ENCODE data around the gene SERGEF. TPM values are rescaled to one million over a fixed set of nuclear protein-coding genes. Genes with fewer than 3 reads are reported as not detected.

SERGEF gene
- total RNA-seq, 2 donors from 2014 or later: 29.9 to 39.4 TPM

DNA sequence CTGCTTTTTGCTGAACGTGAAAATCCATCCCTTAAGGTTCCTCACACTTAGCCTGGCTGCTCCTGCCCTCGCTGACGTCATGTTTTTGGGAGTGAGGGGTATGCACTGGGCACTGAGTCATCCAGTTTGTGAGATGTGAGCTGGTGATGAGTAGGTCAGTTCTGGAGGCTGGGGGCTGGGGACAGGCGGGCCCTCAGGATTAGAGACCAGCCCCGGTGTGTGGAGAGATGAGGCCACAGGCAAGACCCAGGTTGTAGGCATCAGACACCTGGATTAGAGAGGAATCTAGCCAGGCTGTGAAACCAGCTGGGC, 269.1 kb downstream of the SERGEF start:
- DNase-seq (ENCODE audit: low spot score): no peak
- intact Hi-C loops (cut with DNase I): no loop called here
- no peaks in the 10 kb centered on the region for H3K9me3 ChIP-seq
- H3K4me1 ChIP-seq (replicated peaks): no peaks in the 10 kb centered on the region
- H3K4me3 ChIP-seq: no peak overlapping the region
- 86% methylated on average over 5 of the region's 5 CpGs for WGBS
- H3K27me3 ChIP-seq (replicated peaks; ENCODE audit: insufficient read depth): no peaks in the 10 kb centered on the region
- no peak overlapping the region for H3K27ac ChIP-seq
- TF ChIP-seq POLR2A (IDR thresholded peaks at IDR 0.05) (no peak), POLR2AphosphoS5 (IDR thresholded peaks at IDR 0.05) (no peak)
- TF ChIP-seq, protein P1, sequence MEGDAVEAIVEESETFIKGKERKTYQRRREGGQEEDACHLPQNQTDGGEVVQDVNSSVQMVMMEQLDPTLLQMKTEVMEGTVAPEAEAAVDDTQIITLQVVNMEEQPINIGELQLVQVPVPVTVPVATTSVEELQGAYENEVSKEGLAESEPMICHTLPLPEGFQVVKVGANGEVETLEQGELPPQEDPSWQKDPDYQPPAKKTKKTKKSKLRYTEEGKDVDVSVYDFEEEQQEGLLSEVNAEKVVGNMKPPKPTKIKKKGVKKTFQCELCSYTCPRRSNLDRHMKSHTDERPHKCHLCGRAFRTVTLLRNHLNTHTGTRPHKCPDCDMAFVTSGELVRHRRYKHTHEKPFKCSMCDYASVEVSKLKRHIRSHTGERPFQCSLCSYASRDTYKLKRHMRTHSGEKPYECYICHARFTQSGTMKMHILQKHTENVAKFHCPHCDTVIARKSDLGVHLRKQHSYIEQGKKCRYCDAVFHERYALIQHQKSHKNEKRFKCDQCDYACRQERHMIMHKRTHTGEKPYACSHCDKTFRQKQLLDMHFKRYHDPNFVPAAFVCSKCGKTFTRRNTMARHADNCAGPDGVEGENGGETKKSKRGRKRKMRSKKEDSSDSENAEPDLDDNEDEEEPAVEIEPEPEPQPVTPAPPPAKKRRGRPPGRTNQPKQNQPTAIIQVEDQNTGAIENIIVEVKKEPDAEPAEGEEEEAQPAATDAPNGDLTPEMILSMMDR (IDR thresholded peaks at IDR 0.05): no peak
- no peaks in the 10 kb centered on the region for H3K36me3 ChIP-seq

- DNase-seq (ENCODE audit: low spot score): no peak
- H3K27ac ChIP-seq: no peak overlapping the region
- no peak overlapping the region for H3K4me3 ChIP-seq
- H3K9me3 ChIP-seq: no peaks in the 10 kb centered on the region
- TF ChIP-seq, protein P1 (IDR thresholded peaks at IDR 0.05): no peak
- TF ChIP-seq POLR2A (IDR thresholded peaks at IDR 0.05): no peak
- TF ChIP-seq POLR2AphosphoS5 (IDR thresholded peaks at IDR 0.05): no peak
- no peaks in the 10 kb centered on the region for H3K27me3 ChIP-seq (replicated peaks; ENCODE audit: insufficient read depth)
- H3K36me3 ChIP-seq: no peaks in the 10 kb centered on the region
- intact Hi-C loops (cut with DNase I): no loop called here
- WGBS: 91% methylated on average over 13 of the region's 13 CpGs
- H3K4me1 ChIP-seq (replicated peaks): no peaks in the 10 kb centered on the region
These were observed 269.6 kb downstream of the SERGEF start for GRCh38 chr11:17743026-17743807.

DNA sequence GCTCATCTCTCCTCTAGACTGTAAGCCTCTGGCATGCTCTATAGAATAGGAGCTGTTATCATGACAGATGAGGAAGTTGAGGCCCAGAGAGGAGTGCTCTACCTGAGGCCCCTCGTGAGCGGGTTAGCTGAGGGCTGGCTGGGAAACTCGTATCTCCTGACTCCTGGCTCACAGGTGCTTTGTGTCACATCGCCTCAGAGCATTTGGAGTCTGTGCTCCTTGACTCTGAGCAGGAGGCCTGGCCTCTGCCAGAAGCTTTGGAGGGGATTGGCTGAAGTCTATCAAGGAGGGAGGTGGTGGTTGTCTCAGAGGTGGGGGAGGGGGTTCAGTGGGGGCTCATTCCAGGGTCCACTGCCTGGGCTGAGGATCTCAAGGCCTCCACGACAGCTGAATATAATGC, 270.8 kb downstream of the SERGEF start:
- Histone ChIP-seq H3K9me3 (no peaks in the 10 kb centered on the region), H3K27ac (no peak overlapping the region), H3K27me3 (replicated peaks; ENCODE audit: insufficient read depth) (peaks cover 11% of the 10 kb centered on the region), H3K4me3 (no peak overlapping the region), H3K4me1 (replicated peaks) (no peaks in the 10 kb centered on the region), H3K36me3 (no peaks in the 10 kb centered on the region)
- WGBS: 90% methylated on average over 5 of the region's 5 CpGs
- no peak for TF ChIP-seq POLR2A (IDR thresholded peaks at IDR 0.05)
- TF ChIP-seq POLR2AphosphoS5 (IDR thresholded peaks at IDR 0.05): no peak
- TF ChIP-seq, protein P1 (IDR thresholded peaks at IDR 0.05): no peak
- intact Hi-C loops (cut with DNase I): no loop called here
- no peak for DNase-seq (ENCODE audit: low spot score)

- 92% methylated on average over 10 of the region's 10 CpGs for whole genome bisulfite sequencing
- Histone ChIP-seq H3K27me3 (replicated peaks; ENCODE audit: insufficient read depth) (peaks cover 16% of the 10 kb centered on the region), H3K27ac (no peak overlapping the region), H3K9me3 (no peaks in the 10 kb centered on the region), H3K4me1 (replicated peaks) (no peaks in the 10 kb centered on the region), H3K36me3 (no peaks in the 10 kb centered on the region), H3K4me3 (no peak overlapping the region)
- TF ChIP-seq POLR2A (IDR thresholded peaks at IDR 0.05) (no peak), POLR2AphosphoS5 (IDR thresholded peaks at IDR 0.05) (no peak)
- TF ChIP-seq, protein P1 (IDR thresholded peaks at IDR 0.05): no peak
- intact Hi-C loops (cut with DNase I): no loop called here
- DNase-seq (ENCODE audit: low spot score): no peak
These were observed 271.4 kb downstream of the SERGEF start for GRCh38 chr11:17741487-17741886.

DNA sequence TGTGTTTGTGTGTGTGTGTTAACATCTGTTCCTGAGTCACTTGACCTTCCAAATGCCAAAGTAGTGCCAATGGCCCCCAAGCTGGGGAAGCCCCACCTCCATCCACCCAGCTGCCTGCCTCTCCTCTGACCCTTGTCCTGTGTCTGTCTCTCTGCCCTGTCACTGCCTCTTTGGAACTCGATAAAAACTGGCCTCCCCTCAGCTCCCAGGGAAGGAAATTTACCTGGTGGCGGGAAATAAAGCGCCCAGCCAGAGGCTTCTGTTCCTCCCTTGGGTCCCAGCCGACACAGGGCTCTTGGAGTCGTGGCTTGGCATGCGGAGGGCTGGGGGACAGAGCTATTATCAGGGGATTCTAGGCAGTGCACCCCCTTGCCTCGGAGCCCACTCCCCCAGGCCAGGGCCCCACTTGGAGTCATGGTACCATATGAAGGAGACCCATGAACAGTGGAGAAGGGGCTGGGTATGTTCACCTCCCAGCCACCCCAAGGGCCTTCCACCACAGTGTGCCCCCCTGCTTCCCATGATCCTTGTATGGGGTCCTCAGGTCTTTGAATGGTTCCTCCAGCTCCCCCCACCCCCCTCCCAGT, 272.1 kb downstream of the SERGEF start:
- peaks cover 21% of the 10 kb centered on the region for H3K27me3 ChIP-seq (replicated peaks; ENCODE audit: insufficient read depth)
- WGBS: 72% methylated on average over 7 of the region's 7 CpGs

More for the DNA sequence above, 272.1 kb downstream of the SERGEF start:
- TF ChIP-seq POLR2AphosphoS5 (IDR thresholded peaks at IDR 0.05) (no peak), POLR2A (IDR thresholded peaks at IDR 0.05) (no peak)
- TF ChIP-seq, protein P1 (IDR thresholded peaks at IDR 0.05): no peak
- Histone ChIP-seq H3K4me3 (no peak overlapping the region), H3K4me1 (replicated peaks) (no peaks in the 10 kb centered on the region), H3K36me3 (no peaks in the 10 kb centered on the region), H3K27ac (no peak overlapping the region), H3K9me3 (no peaks in the 10 kb centered on the region)
- intact Hi-C loops (cut with DNase I): no loop called here
- DNase-seq (ENCODE audit: low spot score): no peak

Measured in prostate gland (tissue), 2 donors.